ENCODE measurements around the gene CBX8. TPM values are rescaled to one million over a fixed set of nuclear protein-coding genes. Genes with fewer than 3 reads are reported as not detected.

The CBX8 gene
- total RNA-seq, 1 donor from 2014 or later = 16.0 TPM

DNA sequence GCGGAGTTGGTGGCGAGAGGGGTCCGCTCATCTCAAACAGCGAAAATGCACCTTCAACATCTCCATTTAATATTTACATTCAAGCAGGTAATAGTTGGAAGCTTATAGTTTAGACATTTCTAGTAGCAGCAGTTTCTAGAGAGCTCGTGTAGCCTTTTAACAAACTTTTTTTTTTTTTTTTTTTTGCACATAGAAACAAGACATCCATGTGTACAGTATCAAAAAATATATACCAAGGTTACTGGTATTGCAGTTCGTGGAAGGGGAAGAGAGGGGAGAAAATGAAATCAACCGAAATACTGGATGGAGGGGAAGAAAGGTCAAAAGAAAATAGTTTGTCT lies 36.2 kb upstream of the CBX8 start:
- H3K4me1 Mint-ChIP-seq (ENCODE audit: unreplicated experiment) = peaks cover 30% of the 10 kb centered on the region
- H3K27me3 Mint-ChIP-seq = peaks cover 25% of the 10 kb centered on the region
- TF ChIP-seq, protein P1, sequence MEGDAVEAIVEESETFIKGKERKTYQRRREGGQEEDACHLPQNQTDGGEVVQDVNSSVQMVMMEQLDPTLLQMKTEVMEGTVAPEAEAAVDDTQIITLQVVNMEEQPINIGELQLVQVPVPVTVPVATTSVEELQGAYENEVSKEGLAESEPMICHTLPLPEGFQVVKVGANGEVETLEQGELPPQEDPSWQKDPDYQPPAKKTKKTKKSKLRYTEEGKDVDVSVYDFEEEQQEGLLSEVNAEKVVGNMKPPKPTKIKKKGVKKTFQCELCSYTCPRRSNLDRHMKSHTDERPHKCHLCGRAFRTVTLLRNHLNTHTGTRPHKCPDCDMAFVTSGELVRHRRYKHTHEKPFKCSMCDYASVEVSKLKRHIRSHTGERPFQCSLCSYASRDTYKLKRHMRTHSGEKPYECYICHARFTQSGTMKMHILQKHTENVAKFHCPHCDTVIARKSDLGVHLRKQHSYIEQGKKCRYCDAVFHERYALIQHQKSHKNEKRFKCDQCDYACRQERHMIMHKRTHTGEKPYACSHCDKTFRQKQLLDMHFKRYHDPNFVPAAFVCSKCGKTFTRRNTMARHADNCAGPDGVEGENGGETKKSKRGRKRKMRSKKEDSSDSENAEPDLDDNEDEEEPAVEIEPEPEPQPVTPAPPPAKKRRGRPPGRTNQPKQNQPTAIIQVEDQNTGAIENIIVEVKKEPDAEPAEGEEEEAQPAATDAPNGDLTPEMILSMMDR (conservative IDR thresholded peaks at IDR 0.05) = no peak
- no peaks in the 10 kb centered on the region for H3K9me3 Mint-ChIP-seq
- H3K4me3 Mint-ChIP-seq = peak overlapping the region; percentile 81
- H3K36me3 Mint-ChIP-seq = peaks cover 9% of the 10 kb centered on the region
- no peak for DNase-seq (ENCODE audit: extremely low spot score, unreplicated experiment)
- H3K27ac Mint-ChIP-seq = peak overlapping the region; percentile 80

DNA sequence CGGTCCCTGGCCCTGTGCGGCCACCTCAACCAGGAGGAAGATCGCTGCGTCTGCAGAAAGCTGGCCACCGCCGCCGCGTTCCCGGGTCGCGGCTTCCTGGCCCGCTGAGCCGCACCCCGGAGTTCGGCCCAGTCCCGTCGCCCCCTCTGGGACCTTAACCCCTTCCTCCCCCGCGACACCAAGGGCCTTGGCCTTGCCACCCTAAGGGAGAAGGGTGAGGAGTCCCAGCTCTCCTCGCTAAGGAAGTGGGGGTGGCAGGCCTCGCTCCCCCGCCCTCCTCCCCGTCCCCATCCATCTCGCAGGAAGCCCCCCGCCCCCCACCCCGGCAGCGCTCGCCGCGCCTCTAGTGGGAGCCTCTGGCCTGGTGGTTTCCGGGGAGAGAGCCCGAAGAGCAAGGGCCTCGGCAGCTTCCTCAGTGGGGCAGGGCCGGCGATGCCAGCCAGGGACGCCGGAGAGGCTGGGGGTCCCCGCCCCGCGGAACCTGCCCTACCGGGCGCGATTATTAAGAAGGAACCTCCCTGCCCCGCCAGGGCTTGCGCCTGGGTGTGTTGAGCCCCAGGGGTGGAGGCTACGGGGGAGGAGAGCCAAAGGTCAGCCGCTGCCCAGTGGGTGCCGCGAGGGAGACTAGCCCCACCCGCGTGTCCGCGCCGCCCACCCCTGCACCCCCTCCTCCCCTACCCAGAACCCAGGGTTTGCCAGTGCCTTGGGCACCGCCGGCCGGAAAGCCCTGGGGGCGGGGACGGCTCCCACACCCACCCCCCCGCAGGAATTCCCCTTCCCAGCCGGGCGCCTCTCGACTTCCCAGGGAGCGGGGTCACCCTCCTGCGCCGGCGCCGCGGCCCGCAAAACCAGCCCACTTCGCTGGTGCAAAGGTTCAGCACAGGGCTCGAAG lies 35.6 kb upstream of the CBX8 start:
- Mint-ChIP-seq H3K4me3 (peak overlapping the region; percentile 81), H3K27ac (peak overlapping the region; percentile 80), H3K27me3 (peaks cover 24% of the 10 kb centered on the region), H3K9me3 (no peaks in the 10 kb centered on the region), H3K36me3 (peaks cover 9% of the 10 kb centered on the region), H3K4me1 (ENCODE audit: unreplicated experiment) (peaks cover 25% of the 10 kb centered on the region)
- no peak for DNase-seq (ENCODE audit: extremely low spot score, unreplicated experiment)
- TF ChIP-seq, protein P1 (conservative IDR thresholded peaks at IDR 0.05) = peak; percentile 16

DNA sequence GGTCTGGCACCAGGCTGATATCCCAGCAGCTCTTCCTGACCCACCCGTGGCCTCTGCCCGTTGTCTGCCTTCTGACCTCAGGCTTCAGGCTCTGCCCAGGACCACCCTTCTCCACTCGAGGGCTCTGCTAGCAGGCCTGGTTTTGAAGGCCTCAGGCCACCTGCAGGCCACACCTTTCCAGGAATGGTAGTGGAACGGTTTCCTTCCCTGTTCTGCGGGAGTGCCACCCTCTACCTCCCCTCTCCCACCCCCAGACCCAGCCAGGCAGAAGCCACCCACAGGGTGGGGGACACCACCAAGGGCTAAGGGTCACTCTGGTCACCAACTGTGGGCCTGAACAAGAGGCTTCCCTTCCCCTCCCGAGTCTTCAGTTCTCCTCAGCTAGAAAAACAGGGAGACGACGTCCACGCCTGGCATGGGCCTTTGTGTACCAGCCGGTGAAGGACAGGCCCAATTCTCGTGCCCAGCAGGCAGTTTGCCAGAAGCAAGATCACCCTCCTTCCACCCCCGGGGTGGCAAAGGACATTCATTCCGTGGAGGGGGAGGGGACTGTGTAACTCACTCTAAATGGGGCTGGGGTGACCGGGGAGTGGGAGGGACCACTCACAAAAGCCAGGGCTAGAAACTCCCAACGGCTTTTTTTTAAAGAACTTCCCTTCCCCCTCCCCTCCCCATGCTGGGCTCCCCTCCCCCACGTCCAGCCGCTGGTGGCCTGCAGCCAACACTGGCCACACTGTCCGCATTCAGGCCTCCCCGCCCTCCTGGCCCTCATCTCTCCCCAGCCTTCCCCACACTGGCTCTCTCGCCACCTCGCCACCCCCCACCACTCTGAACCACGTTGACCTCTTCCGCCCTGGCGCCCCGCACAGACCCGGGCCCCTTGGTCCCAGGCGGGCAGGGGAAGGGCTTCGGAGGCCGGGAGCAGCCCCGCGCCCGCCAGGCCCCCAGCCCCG lies 34.7 kb upstream of the CBX8 start:
- Mint-ChIP-seq H3K27ac (peak overlapping the region; percentile 69), H3K36me3 (peaks cover 9% of the 10 kb centered on the region), H3K4me3 (peak overlapping the region; percentile 57), H3K4me1 (ENCODE audit: unreplicated experiment) (peaks cover 22% of the 10 kb centered on the region), H3K9me3 (no peaks in the 10 kb centered on the region), H3K27me3 (peaks cover 24% of the 10 kb centered on the region)
- TF ChIP-seq, protein P1 (conservative IDR thresholded peaks at IDR 0.05) = no peak
- DNase-seq (ENCODE audit: extremely low spot score, unreplicated experiment) = no peak

DNA sequence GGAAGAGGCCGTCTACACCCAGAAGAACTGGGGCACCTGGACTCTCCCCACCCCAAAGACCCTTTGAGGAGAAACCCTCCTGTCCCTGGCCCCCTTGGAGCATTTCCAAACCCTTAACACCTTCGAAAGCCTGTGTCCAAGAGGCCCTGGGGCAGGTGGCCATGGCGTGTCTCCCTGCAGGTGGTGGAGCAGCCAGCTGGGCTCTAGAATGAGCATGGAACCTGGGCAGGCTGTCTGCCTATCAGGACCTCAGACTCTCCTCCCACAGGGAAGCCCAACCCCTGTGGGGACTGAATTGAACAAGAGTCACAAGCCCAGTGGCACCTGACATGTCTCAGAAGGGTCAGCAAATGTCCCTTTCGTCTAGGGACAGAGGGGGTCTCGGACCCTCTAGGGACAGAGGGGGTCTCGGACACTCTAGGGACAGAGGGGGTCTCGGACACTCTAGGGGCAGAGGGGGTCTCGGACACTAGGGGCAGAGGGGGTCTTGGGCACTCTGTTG lies 33.9 kb upstream of the CBX8 start:
- H3K27ac Mint-ChIP-seq = no peak overlapping the region
- H3K4me1 Mint-ChIP-seq (ENCODE audit: unreplicated experiment) = peaks cover 26% of the 10 kb centered on the region
- no peaks in the 10 kb centered on the region for H3K9me3 Mint-ChIP-seq
- peaks cover 26% of the 10 kb centered on the region for H3K27me3 Mint-ChIP-seq
- peaks cover 9% of the 10 kb centered on the region for H3K36me3 Mint-ChIP-seq
- no peak for DNase-seq (ENCODE audit: extremely low spot score, unreplicated experiment)
- H3K4me3 Mint-ChIP-seq = peak overlapping the region; percentile 31
- TF ChIP-seq, protein P1 (conservative IDR thresholded peaks at IDR 0.05) = no peak

- TF ChIP-seq, protein P1 (conservative IDR thresholded peaks at IDR 0.05) = no peak
- no peak for DNase-seq (ENCODE audit: extremely low spot score, unreplicated experiment)
- Mint-ChIP-seq H3K4me1 (ENCODE audit: unreplicated experiment) (peaks cover 26% of the 10 kb centered on the region), H3K27me3 (peaks cover 26% of the 10 kb centered on the region), H3K4me3 (no peak overlapping the region), H3K9me3 (no peaks in the 10 kb centered on the region), H3K36me3 (peaks cover 9% of the 10 kb centered on the region), H3K27ac (no peak overlapping the region)
Observed at GRCh38 chr17:79830303-79830702, 33.4 kb upstream of the CBX8 start.
